IMR-90 (cell line): ENCODE data around the gene SERPINF2.

Source experiments
- BHLHE40 ChIP-seq: fragments of 150-350 bp; IDR thresholded peaks from 2 replicates; pipeline ENCODE4 v1.6.1; 2016; ENCODE audit warnings: mild to moderate bottlenecking, low read depth, low read length
- CEBPB ChIP-seq: IDR thresholded peaks from 2 replicates; pipeline ENCODE4 v1.6.1; 2012; ENCODE audit warnings: low read depth, low read length, improper control_type of control experiment
- CTCF ChIP-seq: conservative IDR thresholded peaks from 2 replicates; pipeline ENCODE4 v1.5.1; 2012; ENCODE audit warnings: mild to moderate bottlenecking, low read depth, low read length, improper control_type of control experiment
- ELK1 ChIP-seq: fragments of 150-350 bp; IDR thresholded peaks from 2 replicates; pipeline ENCODE4 v1.6.1; 2016; ENCODE audit warnings: low read depth, mild to moderate bottlenecking, low read length, moderate library complexity, borderline replicate concordance
- FOS ChIP-seq: fragments of 150-350 bp; IDR thresholded peaks from 2 replicates; pipeline ENCODE4 v1.6.1; 2016; ENCODE audit warnings: low read depth, low read length
- MAFK ChIP-seq: IDR thresholded peaks from 2 replicates; pipeline ENCODE4 v1.6.1; 2012; ENCODE audit warnings: low read depth, low read length, improper control_type of control experiment
- POLR2A ChIP-seq: IDR thresholded peaks from 2 replicates; pipeline ENCODE4 v1.6.1; 2012; ENCODE audit warnings: mild to moderate bottlenecking, low read depth, low read length
- RAD21 ChIP-seq: IDR thresholded peaks from 2 replicates; pipeline ENCODE4 v1.6.1; 2012; ENCODE audit warnings: low read length, improper control_type of control experiment
- RCOR1 ChIP-seq: IDR thresholded peaks from 2 replicates; pipeline ENCODE4 v1.6.1; 2012; ENCODE audit warnings: mild to moderate bottlenecking, low read length, improper control_type of control experiment; ENCODE audit not compliant: insufficient replicate concordance
- SMC3 ChIP-seq: fragments of 150-350 bp; IDR thresholded peaks from 2 replicates; pipeline ENCODE4 v1.6.1; 2016; ENCODE audit warnings: low read depth, mild to moderate bottlenecking, antibody characterized with exemption, low read length, moderate library complexity
- USF2 ChIP-seq: fragments of 150-350 bp; IDR thresholded peaks from 2 replicates; pipeline ENCODE4 v1.6.1; 2017; ENCODE audit warnings: mild to moderate bottlenecking, antibody characterized with exemption, low read length, low read depth

- TF ChIP-seq POLR2A (no peak), CTCF (no peak), CEBPB (no peak), USF2 (no peak), SMC3 (no peak), MAFK (no peak), RCOR1 (no peak), ELK1 (no peak), BHLHE40 (no peak), RAD21 (no peak), FOS (no peak)
These were observed 24.1 kb upstream of the SERPINF2 start for GRCh38 chr17:1718362-1719165.
